Activated CD8-positive, alpha-beta T cell treated with anti-CD3 and anti-CD28 coated beads for 36 hours (primary cell): Measurements from ENCODE around the gene GIPR. TPM values are rescaled to one million over a fixed set of nuclear protein-coding genes. Genes with fewer than 3 reads are reported as not detected.

Source experiments
- ATAC-seq: fragments of 200-7000 bp; cut with Tn5 transposase; one replicate; pipeline ENCODE4 v1.10.0; 2021; ENCODE audit warnings: mild to moderate bottlenecking, moderate library complexity
- CTCF ChIA-PET: fragments of 350-600 bp; sonication (Branson Sonifier 250); formaldehyde crosslinking; loops from one replicate; lab custom pipeline; 2021; ENCODE audit warnings: antibody characterized with exemption; lab: Charles Lee
- POLR2A ChIA-PET: fragments of 350-600 bp; sonication (Branson Sonifier 250); formaldehyde crosslinking; loops from one replicate; lab custom pipeline; 2021; ENCODE audit warnings: antibody characterized with exemption; lab: Charles Lee
- DNase-seq: peaks from one replicate; pipeline ENCODE4 v3.0.0-alpha.2; 2020
- H3K27ac Mint-ChIP-seq: one replicate; pipeline ENCODE4 v1.8.0; 2021; ENCODE audit warnings: mild to moderate bottlenecking, mixed read lengths
- H3K27me3 Mint-ChIP-seq: one replicate; pipeline ENCODE4 v1.8.0; 2021; ENCODE audit warnings: mixed read lengths
- H3K36me3 Mint-ChIP-seq: one replicate; pipeline ENCODE4 v1.8.0; 2021; ENCODE audit warnings: low read depth, mixed read lengths
- H3K4me1 Mint-ChIP-seq: one replicate; pipeline ENCODE4 v1.8.0; 2021; ENCODE audit warnings: low read depth, mixed read lengths
- H3K4me3 Mint-ChIP-seq: one replicate; pipeline ENCODE4 v1.8.0; 2021; ENCODE audit warnings: mild to moderate bottlenecking, moderate library complexity, mixed read lengths
- H3K9me3 Mint-ChIP-seq: one replicate; pipeline ENCODE4 v1.8.0; 2021; ENCODE audit warnings: mixed read lengths
- intact Hi-C: fragments of 100-400 bp; cut with micrococcal nuclease; formaldehyde crosslinking; loops from one replicate; pipeline ENCODE4 v1.10.0; 2022
- total RNA-seq, 2 experiments: library from RNA; stranded (reverse); gene quantifications; one replicate each; pipeline ENCODE4 v1.2.3, GENCODE V29; 2021
- TF ChIP-seq, protein P1 (sequence below): fragments of 200-600 bp; IDR thresholded peaks from one replicate; pipeline ENCODE4 v1.8.0; 2022; ENCODE audit warnings: antibody characterized with exemption, mild to moderate bottlenecking

The GIPR gene
- total RNA-seq, 2 experiments from 2014 or later: 5.9 to 6.8 TPM

- POLR2A ChIA-PET: interaction anchor here (1.4 to 3.9 kb wide), 2 partner anchors 9 to 15 kb away, joined by 3 to 21 read pairs; partner anchors contain the start of genes QPCTL and SNRPD2
- TF ChIP-seq, protein P1, sequence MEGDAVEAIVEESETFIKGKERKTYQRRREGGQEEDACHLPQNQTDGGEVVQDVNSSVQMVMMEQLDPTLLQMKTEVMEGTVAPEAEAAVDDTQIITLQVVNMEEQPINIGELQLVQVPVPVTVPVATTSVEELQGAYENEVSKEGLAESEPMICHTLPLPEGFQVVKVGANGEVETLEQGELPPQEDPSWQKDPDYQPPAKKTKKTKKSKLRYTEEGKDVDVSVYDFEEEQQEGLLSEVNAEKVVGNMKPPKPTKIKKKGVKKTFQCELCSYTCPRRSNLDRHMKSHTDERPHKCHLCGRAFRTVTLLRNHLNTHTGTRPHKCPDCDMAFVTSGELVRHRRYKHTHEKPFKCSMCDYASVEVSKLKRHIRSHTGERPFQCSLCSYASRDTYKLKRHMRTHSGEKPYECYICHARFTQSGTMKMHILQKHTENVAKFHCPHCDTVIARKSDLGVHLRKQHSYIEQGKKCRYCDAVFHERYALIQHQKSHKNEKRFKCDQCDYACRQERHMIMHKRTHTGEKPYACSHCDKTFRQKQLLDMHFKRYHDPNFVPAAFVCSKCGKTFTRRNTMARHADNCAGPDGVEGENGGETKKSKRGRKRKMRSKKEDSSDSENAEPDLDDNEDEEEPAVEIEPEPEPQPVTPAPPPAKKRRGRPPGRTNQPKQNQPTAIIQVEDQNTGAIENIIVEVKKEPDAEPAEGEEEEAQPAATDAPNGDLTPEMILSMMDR: no peak
Observed at GRCh38 chr19:45701676-45702075, 33.7 kb downstream of the GIPR start.

DNA sequence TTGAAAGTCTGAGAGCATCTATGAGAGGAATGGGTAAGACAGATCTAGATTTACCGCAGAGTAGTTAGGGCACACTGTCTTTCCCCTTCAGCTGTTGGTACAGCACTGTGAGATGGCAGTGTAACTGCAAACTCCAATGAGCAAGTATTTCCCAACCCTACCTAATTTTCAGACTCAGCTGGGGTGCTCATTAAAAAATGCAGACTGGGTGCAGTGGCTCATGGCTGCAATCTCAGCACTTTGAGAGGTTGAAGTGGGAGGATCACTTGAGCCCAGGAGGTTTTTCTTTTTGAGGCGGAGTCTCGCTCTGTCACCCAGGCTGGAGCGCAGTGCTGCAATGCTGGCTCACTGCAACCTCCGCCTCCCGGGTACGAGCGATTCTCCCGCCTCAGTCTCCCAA lies 37.1 kb downstream of the GIPR start:
- H3K27me3 Mint-ChIP-seq: no peaks in the 10 kb centered on the region
- peaks cover 5% of the 10 kb centered on the region for H3K4me1 Mint-ChIP-seq
- peaks cover 33% of the 10 kb centered on the region for H3K36me3 Mint-ChIP-seq
- H3K4me3 Mint-ChIP-seq: no peak overlapping the region
- ChIA-PET POLR2A (interaction anchor here (0.7 to 3.7 kb wide), 5 partner anchors 9 to 1109 kb away, joined by 3 to 24 read pairs (median 3); partner anchors contain the start of genes QPCTL and SNRPD2), CTCF (interaction anchor here (2.6 kb wide), 1 partner anchor 12 kb away, joined by 16 read pairs; the partner anchor contains the start of gene QPCTL)
- intact Hi-C loops: no loop called here
- H3K27ac Mint-ChIP-seq: no peak overlapping the region
- no peak for DNase-seq
- ATAC-seq: no peak
- no peaks in the 10 kb centered on the region for H3K9me3 Mint-ChIP-seq
- TF ChIP-seq, protein P1: no peak

More at GRCh38 chr19:45701676-45702075, 33.7 kb downstream of the GIPR start:
- H3K27me3 Mint-ChIP-seq: no peaks in the 10 kb centered on the region
- no peak for DNase-seq
- peaks cover 7% of the 10 kb centered on the region for H3K4me1 Mint-ChIP-seq
- H3K4me3 Mint-ChIP-seq: no peak overlapping the region
- peaks cover 38% of the 10 kb centered on the region for H3K36me3 Mint-ChIP-seq
- intact Hi-C loops: no loop called here
- no peak for ATAC-seq
- no peak overlapping the region for H3K27ac Mint-ChIP-seq
- no peaks in the 10 kb centered on the region for H3K9me3 Mint-ChIP-seq
- CTCF ChIA-PET: interaction anchor here (0.8 to 2.1 kb wide), 3 partner anchors 9 to 14 kb away, joined by 3 to 16 read pairs (median 3); partner anchors contain the start of genes QPCTL and SNRPD2

DNA sequence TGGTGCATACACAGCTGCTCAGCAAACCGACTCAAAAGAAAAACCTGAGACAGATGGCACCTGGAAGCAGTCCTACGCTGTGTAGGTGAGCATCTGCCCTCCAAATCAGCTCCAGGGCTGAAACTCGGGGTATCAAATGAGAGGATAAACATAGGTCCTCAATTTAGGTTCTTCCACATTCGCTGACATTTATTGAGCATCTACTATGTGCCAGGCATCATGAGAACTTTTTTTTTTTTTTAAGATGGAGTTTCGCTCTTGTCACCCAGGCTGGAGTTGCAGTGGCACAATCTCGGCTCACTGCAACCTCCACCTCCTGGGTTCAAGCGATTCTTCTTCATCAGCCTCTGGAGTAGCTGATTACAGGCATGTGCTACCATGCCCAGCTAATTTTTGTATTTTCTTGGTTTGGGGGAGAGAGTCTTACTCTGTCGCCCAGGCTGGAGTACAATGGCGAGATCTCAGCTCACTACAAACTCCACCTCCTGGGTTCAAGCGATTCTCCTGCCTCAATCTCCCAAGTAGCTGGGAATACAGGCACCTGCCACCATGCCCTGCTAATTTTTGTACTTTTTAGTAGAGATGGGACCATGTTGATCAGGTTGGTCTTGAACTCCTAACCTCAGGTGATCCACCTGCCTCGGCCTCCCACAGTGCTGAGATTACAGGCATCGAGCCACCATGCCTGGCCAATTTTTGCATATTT lies 37.8 kb downstream of the GIPR start:
- Mint-ChIP-seq H3K27me3 (no peaks in the 10 kb centered on the region), H3K4me1 (peaks cover 8% of the 10 kb centered on the region), H3K9me3 (no peaks in the 10 kb centered on the region), H3K27ac (no peak overlapping the region), H3K36me3 (peaks cover 37% of the 10 kb centered on the region), H3K4me3 (no peak overlapping the region)
- ChIA-PET POLR2A (interaction anchor here (0.7 to 3.7 kb wide), 7 partner anchors 9 to 1108 kb away, joined by 3 to 24 read pairs (median 3); partner anchors contain the start of genes FBXO46, QPCTL and SNRPD2), CTCF (interaction anchor here (2.6 kb wide), 1 partner anchor 13 kb away, joined by 16 read pairs; the partner anchor contains the start of gene QPCTL)
- TF ChIP-seq, protein P1: no peak
- DNase-seq (no peak), ATAC-seq (no peak)
- intact Hi-C loops: no loop called here

DNA sequence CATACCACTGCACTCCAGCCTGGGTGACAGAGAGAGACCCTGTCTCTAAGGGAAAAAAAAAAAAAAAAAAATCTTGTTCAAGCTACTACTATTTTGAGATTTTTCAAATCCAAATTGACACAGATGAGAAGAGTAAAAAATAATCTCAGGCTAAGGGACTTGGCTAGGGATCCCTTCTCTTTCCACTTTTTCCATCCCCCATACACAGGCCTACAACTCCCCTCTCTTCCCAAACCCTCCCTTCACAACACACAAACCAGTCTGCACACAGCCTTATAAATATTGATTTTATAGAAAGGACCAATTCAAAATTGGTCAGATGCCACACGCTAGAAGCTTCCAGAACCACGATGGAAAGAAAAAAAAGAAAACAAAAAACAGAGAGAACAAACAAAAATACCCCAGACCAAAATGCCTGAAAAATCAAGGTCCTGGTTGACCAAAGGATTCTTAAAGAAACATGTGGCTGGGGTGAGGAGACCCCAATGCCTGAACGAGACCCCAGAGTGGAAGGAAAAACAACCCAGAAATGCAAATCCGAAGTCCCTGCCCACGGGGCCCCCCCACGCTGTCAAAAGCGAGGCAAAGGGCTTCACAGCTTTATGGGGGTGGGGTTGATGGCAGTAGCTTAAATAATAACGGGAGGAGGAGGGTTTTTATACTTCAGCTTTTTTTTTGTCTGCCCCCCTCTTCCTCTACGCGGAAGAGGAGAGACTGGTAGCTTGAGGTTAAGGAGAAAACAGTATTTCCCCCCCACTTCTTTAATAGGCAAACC lies 42.5 kb downstream of the GIPR start:
- CTCF ChIA-PET: interaction anchor here (0.9 to 2.3 kb wide), 5 partner anchors 9 to 30 kb away, joined by 3 to 9 read pairs (median 4); partner anchors contain the start of gene QPCTL
- Mint-ChIP-seq H3K4me1 (peaks cover 21% of the 10 kb centered on the region), H3K4me3 (no peak overlapping the region), H3K36me3 (peaks cover 16% of the 10 kb centered on the region), H3K27ac (peak overlapping the region; percentile 39), H3K27me3 (no peaks in the 10 kb centered on the region), H3K9me3 (no peaks in the 10 kb centered on the region)
- TF ChIP-seq, protein P1: no peak
- DNase-seq (no peak), ATAC-seq (no peak)
- intact Hi-C loops: no loop called here
- POLR2A ChIA-PET: interaction anchor here (0.7 to 1.3 kb wide), 3 partner anchors 16 to 59 kb away, joined by 3 to 6 read pairs (median 3); partner anchors contain the start of genes QPCTL, SIX5 and SNRPD2
